SK-N-SH treated with all-trans-retinoic acid at 6 μM for 48 hours (cell line): ENCODE measurements around the gene FAM184B.
"Not testable (repeated sequence)": the region's sequence is repeated elsewhere in the genome, so short reads cannot be mapped to it uniquely, and the experiment has no call there.

Experiments used
- ATAC-seq: fragments of 200-7000 bp; cut with Tn5 transposase; 3 replicates; pipeline ENCODE4 v1.9.1; 2020; ENCODE audit warnings: mild to moderate bottlenecking, moderate library complexity
- ARNTL ChIP-seq: fragments of 450-650 bp; formaldehyde crosslinking; IDR thresholded peaks from 2 replicates; pipeline ENCODE4 v1.5.0; 2020; ENCODE audit warnings: low read depth, mild to moderate bottlenecking, moderate library complexity, borderline replicate concordance
- BACH2 ChIP-seq: fragments of 250-450 bp; sonication (Bioruptor Pico); IDR thresholded peaks from 2 replicates; pipeline ENCODE4 v1.9.0; 2021; ENCODE audit warnings: mild to moderate bottlenecking, borderline replicate concordance
- CSDC2 ChIP-seq: fragments of 250-450 bp; sonication (Bioruptor Pico); IDR thresholded peaks from 2 replicates; pipeline ENCODE4 v1.5.0; 2020; ENCODE audit warnings: mild to moderate bottlenecking, moderate library complexity
- ESRRG ChIP-seq: fragments of 250-450 bp; sonication (Bioruptor Pico); IDR thresholded peaks from 2 replicates; pipeline ENCODE4 v1.6.1; 2021; ENCODE audit warnings: mild to moderate bottlenecking
- GLIS3 ChIP-seq: fragments of 250-450 bp; sonication (Bioruptor Pico); IDR thresholded peaks from 2 replicates; pipeline ENCODE4 v1.5.0; 2020; ENCODE audit warnings: mild to moderate bottlenecking, moderate library complexity
- ISL1 ChIP-seq: fragments of 250-450 bp; sonication (Bioruptor Pico); IDR thresholded peaks from 2 replicates; pipeline ENCODE4 v2.1.2; 2022; ENCODE audit warnings: mild to moderate bottlenecking, moderate library complexity
- OSR1 ChIP-seq: fragments of 250-450 bp; sonication (Bioruptor Pico); IDR thresholded peaks from 2 replicates; pipeline ENCODE4 v1.8.0; 2022; ENCODE audit warnings: moderate library complexity, mild to moderate bottlenecking, inconsistent platforms
- RARB ChIP-seq: fragments of 250-450 bp; sonication (Bioruptor Pico); IDR thresholded peaks from 2 replicates; pipeline ENCODE4 v1.8.0; 2021; ENCODE audit warnings: mild to moderate bottlenecking, moderate library complexity
- SNAI2 ChIP-seq: fragments of 250-450 bp; sonication (Bioruptor Pico); IDR thresholded peaks from 2 replicates; pipeline ENCODE4 v1.5.0; 2020; ENCODE audit warnings: mild to moderate bottlenecking, moderate library complexity
- TOX ChIP-seq: fragments of 250-450 bp; sonication (Bioruptor Pico); IDR thresholded peaks from 2 replicates; pipeline ENCODE4 v1.8.0; 2021; ENCODE audit warnings: mild to moderate bottlenecking, moderate library complexity, borderline replicate concordance
- ZC3H10 ChIP-seq: fragments of 250-450 bp; sonication (Bioruptor Pico); IDR thresholded peaks from 2 replicates; pipeline ENCODE4 v1.5.1; 2021; ENCODE audit warnings: mild to moderate bottlenecking, moderate library complexity
- ZFP3 ChIP-seq: fragments of 250-450 bp; sonication (Bioruptor Pico); IDR thresholded peaks from 2 replicates; pipeline ENCODE4 v1.5.0; 2020; ENCODE audit warnings: mild to moderate bottlenecking, moderate library complexity
- ZFP30 ChIP-seq: fragments of 450-650 bp; formaldehyde crosslinking; IDR thresholded peaks from 2 replicates; pipeline ENCODE4 v1.5.0; 2022; ENCODE audit warnings: mild to moderate bottlenecking, moderate library complexity
- ZNF565 ChIP-seq: fragments of 450-650 bp; formaldehyde crosslinking; conservative IDR thresholded peaks from 2 replicates; pipeline ENCODE4 v1.5.0; 2020; ENCODE audit warnings: low read depth, mild to moderate bottlenecking, moderate library complexity
- ZNF70 ChIP-seq: fragments of 450-650 bp; formaldehyde crosslinking; IDR thresholded peaks from 2 replicates; pipeline ENCODE4 v1.5.0; 2020; ENCODE audit warnings: mild to moderate bottlenecking, moderate library complexity
- ZNF8 ChIP-seq: fragments of 450-650 bp; formaldehyde crosslinking; IDR thresholded peaks from 2 replicates; pipeline ENCODE4 v1.5.0; 2020; ENCODE audit warnings: mild to moderate bottlenecking, moderate library complexity
- TF ChIP-seq, protein P1 (sequence below): fragments of 250-450 bp; sonication (Bioruptor Pico); IDR thresholded peaks from 2 replicates; pipeline ENCODE4 v1.5.1; 2021; ENCODE audit warnings: mild to moderate bottlenecking, moderate library complexity
- TF ChIP-seq, protein P2 (sequence below): fragments of 250-450 bp; sonication (Bioruptor Pico); IDR thresholded peaks from 2 replicates; pipeline ENCODE4 v1.8.0; 2020; ENCODE audit warnings: mild to moderate bottlenecking, moderate library complexity, borderline replicate concordance
- TF ChIP-seq, protein P3 (sequence below): fragments of 250-450 bp; sonication (Bioruptor Pico); IDR thresholded peaks from 2 replicates; pipeline ENCODE4 v1.8.0; 2021; ENCODE audit warnings: low read depth, mild to moderate bottlenecking, moderate library complexity, borderline replicate concordance
- TF ChIP-seq, protein P4 (sequence below): fragments of 250-450 bp; sonication (Bioruptor Pico); IDR thresholded peaks from 2 replicates; pipeline ENCODE4 v1.5.1; 2020; ENCODE audit warnings: low read depth, mild to moderate bottlenecking, moderate library complexity
- TF ChIP-seq, protein P5 (sequence below): fragments of 250-450 bp; sonication (Bioruptor Pico); IDR thresholded peaks from 2 replicates; pipeline ENCODE4 v1.5.0; 2020; ENCODE audit warnings: mild to moderate bottlenecking, moderate library complexity

The FAM184B gene

DNA sequence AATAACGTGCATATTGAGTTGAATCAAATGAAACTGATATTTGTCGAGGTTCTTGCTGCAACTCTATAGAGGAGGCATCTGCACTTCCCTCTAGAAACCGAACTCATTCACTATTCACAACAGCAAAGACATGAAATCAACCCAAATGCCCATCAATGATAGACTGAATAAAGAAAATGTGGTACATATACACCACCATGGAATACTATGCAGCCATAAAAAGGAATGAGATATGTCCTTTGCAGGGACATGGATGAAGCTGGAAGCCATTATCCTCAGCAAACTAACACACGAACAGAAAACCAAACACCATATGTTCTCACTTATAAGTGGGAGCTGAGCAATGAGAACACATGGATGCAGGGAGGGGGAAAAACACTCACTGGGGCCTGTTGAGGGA, 96.8 kb downstream of the FAM184B start:
- TF ChIP-seq ZNF8 (CRISPR knock-in tag): peak; percentile 53; the same call in 1 of the 2 replicates

DNA sequence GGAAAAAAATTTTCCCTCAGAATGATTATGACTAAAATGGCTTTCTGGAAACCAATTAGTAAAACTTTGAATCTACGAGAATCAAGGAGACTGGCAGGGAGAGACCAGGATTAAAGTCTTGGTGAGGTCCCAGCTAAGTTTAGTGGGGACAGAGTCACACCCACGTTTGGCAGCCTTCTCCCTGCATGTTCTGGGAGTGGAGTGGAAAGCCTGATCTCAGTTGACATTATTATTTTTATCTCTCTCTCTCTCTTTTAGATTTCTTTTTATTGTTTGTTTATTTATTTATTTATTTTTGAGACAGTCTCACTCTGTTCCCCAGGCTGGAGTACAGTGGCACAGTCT, 99.2 kb downstream of the FAM184B start:
- no peak for ATAC-seq
- TF ChIP-seq RARB (no peak), GLIS3 (no peak), ZNF8 (CRISPR knock-in tag) (no peak), ARNTL (CRISPR knock-in tag) (no peak), ZFP3 (no peak), ZFP30 (CRISPR knock-in tag) (no peak), ESRRG (no peak), TOX (CRISPR knock-in tag) (no peak), SNAI2 (no peak), CSDC2 (CRISPR knock-in tag) (no peak), BACH2 (CRISPR knock-in tag) (no peak), ISL1 (CRISPR knock-in tag) (no peak), ZNF70 (CRISPR knock-in tag) (no peak)
- TF ChIP-seq, protein P1, sequence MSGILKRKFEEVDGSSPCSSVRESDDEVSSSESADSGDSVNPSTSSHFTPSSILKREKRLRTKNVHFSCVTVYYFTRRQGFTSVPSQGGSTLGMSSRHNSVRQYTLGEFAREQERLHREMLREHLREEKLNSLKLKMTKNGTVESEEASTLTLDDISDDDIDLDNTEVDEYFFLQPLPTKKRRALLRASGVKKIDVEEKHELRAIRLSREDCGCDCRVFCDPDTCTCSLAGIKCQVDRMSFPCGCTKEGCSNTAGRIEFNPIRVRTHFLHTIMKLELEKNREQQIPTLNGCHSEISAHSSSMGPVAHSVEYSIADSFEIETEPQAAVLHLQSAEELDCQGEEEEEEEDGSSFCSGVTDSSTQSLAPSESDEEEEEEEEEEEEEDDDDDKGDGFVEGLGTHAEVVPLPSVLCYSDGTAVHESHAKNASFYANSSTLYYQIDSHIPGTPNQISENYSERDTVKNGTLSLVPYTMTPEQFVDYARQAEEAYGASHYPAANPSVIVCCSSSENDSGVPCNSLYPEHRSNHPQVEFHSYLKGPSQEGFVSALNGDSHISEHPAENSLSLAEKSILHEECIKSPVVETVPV (CRISPR knock-in tag): no peak
- TF ChIP-seq, protein P2, sequence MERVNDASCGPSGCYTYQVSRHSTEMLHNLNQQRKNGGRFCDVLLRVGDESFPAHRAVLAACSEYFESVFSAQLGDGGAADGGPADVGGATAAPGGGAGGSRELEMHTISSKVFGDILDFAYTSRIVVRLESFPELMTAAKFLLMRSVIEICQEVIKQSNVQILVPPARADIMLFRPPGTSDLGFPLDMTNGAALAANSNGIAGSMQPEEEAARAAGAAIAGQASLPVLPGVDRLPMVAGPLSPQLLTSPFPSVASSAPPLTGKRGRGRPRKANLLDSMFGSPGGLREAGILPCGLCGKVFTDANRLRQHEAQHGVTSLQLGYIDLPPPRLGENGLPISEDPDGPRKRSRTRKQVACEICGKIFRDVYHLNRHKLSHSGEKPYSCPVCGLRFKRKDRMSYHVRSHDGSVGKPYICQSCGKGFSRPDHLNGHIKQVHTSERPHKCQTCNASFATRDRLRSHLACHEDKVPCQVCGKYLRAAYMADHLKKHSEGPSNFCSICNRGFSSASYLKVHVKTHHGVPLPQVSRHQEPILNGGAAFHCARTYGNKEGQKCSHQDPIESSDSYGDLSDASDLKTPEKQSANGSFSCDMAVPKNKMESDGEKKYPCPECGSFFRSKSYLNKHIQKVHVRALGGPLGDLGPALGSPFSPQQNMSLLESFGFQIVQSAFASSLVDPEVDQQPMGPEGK (CRISPR knock-in tag): no peak
- TF ChIP-seq, protein P3, sequence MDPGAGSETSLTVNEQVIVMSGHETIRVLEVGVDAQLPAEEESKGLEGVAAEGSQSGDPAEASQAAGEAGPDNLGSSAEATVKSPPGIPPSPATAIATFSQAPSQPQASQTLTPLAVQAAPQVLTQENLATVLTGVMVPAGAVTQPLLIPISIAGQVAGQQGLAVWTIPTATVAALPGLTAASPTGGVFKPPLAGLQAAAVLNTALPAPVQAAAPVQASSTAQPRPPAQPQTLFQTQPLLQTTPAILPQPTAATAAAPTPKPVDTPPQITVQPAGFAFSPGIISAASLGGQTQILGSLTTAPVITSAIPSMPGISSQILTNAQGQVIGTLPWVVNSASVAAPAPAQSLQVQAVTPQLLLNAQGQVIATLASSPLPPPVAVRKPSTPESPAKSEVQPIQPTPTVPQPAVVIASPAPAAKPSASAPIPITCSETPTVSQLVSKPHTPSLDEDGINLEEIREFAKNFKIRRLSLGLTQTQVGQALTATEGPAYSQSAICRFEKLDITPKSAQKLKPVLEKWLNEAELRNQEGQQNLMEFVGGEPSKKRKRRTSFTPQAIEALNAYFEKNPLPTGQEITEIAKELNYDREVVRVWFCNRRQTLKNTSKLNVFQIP: no peak
- TF ChIP-seq, protein P4, sequence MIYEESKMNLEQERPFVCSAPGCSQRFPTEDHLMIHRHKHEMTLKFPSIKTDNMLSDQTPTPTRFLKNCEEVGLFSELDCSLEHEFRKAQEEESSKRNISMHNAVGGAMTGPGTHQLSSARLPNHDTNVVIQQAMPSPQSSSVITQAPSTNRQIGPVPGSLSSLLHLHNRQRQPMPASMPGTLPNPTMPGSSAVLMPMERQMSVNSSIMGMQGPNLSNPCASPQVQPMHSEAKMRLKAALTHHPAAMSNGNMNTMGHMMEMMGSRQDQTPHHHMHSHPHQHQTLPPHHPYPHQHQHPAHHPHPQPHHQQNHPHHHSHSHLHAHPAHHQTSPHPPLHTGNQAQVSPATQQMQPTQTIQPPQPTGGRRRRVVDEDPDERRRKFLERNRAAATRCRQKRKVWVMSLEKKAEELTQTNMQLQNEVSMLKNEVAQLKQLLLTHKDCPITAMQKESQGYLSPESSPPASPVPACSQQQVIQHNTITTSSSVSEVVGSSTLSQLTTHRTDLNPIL (CRISPR knock-in tag): no peak

More for the DNA sequence above, 96.8 kb downstream of the FAM184B start:
- ATAC-seq: not testable (repeated sequence)

DNA sequence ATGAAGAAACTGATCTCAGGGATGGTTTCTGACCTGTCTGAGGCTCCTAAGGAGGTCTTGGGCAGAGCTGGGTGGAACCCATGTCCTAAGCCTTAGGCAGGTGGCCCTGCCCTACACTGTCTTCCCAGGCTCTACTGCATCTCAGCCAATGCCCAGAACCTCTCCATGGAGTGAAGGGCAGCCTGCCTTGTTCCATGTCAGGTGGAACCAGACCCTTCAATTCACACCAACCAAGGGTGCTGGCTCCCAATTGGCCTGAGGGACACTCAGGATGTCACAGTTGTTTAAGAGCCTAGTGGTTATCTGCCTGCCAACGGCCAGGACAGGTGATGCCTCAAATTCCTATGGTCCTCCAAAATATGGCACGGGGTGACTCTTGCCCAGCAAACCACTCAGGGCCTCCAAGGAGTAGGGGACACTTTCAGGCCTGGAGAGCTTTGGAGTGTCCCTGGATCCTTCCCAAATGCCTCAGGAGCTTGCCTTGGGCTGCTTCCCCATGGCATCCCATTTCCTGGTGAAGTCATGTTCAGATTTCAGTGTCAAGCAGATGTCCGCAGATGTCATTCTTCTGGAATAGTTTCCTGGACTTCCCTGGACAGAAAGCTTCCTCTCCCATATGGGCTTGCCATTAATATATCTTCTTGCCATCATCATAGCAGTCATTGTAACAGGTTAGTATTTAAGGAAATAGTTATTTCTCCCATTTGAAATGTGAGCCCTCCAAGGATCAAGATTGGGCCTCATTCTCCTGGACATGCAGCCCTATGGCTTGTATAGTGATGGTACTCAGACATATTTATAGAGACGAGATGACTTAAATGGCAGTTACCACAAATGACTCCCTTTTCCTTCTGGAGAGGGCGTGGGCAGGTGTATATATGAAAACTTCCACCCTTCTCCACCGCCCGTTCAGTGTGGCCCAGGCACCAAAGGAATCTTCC, 99.9 kb downstream of the FAM184B start:
- ATAC-seq: no peak
- TF ChIP-seq, protein P2 (CRISPR knock-in tag): no peak
- TF ChIP-seq ZFP3 (no peak), ZNF565 (no peak), GLIS3 (no peak), TOX (CRISPR knock-in tag) (no peak), BACH2 (CRISPR knock-in tag) (no peak), ZNF70 (CRISPR knock-in tag) (no peak), RARB (no peak), ZC3H10 (no peak), ZFP30 (CRISPR knock-in tag) (no peak), ARNTL (CRISPR knock-in tag) (no peak), OSR1 (CRISPR knock-in tag) (no peak), CSDC2 (CRISPR knock-in tag) (no peak), SNAI2 (no peak), ESRRG (no peak)
- TF ChIP-seq, protein P3: no peak
- TF ChIP-seq, protein P5, sequence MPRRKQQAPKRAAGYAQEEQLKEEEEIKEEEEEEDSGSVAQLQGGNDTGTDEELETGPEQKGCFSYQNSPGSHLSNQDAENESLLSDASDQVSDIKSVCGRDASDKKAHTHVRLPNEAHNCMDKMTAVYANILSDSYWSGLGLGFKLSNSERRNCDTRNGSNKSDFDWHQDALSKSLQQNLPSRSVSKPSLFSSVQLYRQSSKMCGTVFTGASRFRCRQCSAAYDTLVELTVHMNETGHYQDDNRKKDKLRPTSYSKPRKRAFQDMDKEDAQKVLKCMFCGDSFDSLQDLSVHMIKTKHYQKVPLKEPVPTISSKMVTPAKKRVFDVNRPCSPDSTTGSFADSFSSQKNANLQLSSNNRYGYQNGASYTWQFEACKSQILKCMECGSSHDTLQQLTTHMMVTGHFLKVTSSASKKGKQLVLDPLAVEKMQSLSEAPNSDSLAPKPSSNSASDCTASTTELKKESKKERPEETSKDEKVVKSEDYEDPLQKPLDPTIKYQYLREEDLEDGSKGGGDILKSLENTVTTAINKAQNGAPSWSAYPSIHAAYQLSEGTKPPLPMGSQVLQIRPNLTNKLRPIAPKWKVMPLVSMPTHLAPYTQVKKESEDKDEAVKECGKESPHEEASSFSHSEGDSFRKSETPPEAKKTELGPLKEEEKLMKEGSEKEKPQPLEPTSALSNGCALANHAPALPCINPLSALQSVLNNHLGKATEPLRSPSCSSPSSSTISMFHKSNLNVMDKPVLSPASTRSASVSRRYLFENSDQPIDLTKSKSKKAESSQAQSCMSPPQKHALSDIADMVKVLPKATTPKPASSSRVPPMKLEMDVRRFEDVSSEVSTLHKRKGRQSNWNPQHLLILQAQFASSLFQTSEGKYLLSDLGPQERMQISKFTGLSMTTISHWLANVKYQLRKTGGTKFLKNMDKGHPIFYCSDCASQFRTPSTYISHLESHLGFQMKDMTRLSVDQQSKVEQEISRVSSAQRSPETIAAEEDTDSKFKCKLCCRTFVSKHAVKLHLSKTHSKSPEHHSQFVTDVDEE: no peak
- TF ChIP-seq, protein P1 (CRISPR knock-in tag): no peak
